ENCODE measurements around the gene PDE4B.

DNA sequence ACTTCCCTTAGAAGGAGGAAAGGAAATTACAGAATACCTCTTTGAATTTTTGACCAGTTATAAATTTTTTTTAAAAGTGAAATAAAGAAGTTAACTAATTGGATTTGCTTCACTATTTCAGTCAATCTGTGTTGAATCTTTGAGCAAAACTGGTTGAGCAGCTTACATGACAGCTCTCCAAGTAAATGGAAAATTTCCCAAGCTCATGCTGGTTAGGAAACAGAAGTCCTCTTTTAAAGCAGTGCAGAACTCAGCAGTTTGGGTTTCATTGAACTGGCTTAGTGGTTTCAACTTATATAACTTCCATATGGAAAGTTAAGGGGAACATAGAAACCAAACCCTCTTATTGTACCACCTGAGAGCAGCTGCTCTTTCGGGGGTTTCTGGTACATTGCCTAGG is 250.5 kb downstream of the PDE4B start:
- TF ChIP-seq CTCF (conservative IDR thresholded peaks at IDR 0.05; ENCODE audit: low read length) (no peak), EZH2phosphoT487 (IDR thresholded peaks at IDR 0.05; ENCODE audit: borderline replicate concordance, low read depth, low read length) (no peak)
